K562 (cell line): ENCODE results near the gene GIMAP8. TPM values are rescaled to one million over a fixed set of nuclear protein-coding genes. Genes with fewer than 3 reads are reported as not detected.

Experiments
- ATAC-seq: fragments of 200-7000 bp; cut with Tn5 transposase; 3 replicates; pipeline ENCODE4 v1.9.1; 2020; ENCODE audit warnings: moderate library complexity
- BruUV-seq: library from RNA; stranded (reverse); fragments of 400-500 nt; replicated peaks from 2 replicates; lab custom pipeline; 2021; lab: Mats Ljungman, UMichigan
- CTCF ChIA-PET: fragments of 300-600 bp; formaldehyde crosslinking; extraction: SDS; loops from one replicate; lab custom pipeline; 2021; ENCODE audit warnings: low intra/inter-chr PET ratio; lab: Yijun Ruan, JAX
- POLR2A ChIA-PET: fragments of 300-600, 350-650 bp; sonication (Branson Sonifier 250); formaldehyde crosslinking; extraction: SDS; loops from one replicate; lab custom pipeline; 2021; ENCODE audit warnings: antibody characterized with exemption, inconsistent platforms; lab: Yijun Ruan, JAX
- DNase-seq, 4 experiments: peaks; one replicate each; pipeline versions ENCODE4 v3.0.0 to v3.0.0-alpha.2; 2011 to 2018; ENCODE audit warnings: low spot score in 3 of 4, mixed read lengths in 3 of 4; ENCODE audit errors: extremely low read depth in 1 of 4
- FAIRE-seq: peaks from 2 replicates; lab custom pipeline; 2011; peaks lifted over from hg19 to GRCh38; lab: Jason Lieb, UNC
- H2AFZ ChIP-seq: 2 replicates; pipeline ENCODE4 v1.6.0; 2011; ENCODE audit warnings: low read depth, low read length, control low read depth, inconsistent platforms
- H3K27ac ChIP-seq: fragments of 200-600 bp; 3 replicates; pipeline ENCODE4 v1.8.0; 2011; ENCODE audit warnings: low read depth, mild to moderate bottlenecking, control low read depth, inconsistent platforms, low read length, moderate library complexity, mixed read lengths; ENCODE audit errors: extremely low read depth
- H3K27me3 ChIP-seq, 2 experiments: fragments of 300-600 bp in 1 of 2; 2 replicates in 1 of 2; 3 replicates in 1 of 2; pipeline versions ENCODE4 v1.6.0 to v1.8.0; 2011; ENCODE audit warnings: inconsistent platforms in 2 of 2, low read length in 2 of 2, mild to moderate bottlenecking in 1 of 2, mixed read lengths in 1 of 2, moderate library complexity in 1 of 2; ENCODE audit not compliant: control insufficient read depth in 2 of 2, insufficient read depth in 2 of 2
- H3K36me3 ChIP-seq: fragments of 300-600 bp; 3 replicates; pipeline ENCODE4 v1.8.0; 2011; ENCODE audit warnings: mild to moderate bottlenecking, low read length, inconsistent platforms; ENCODE audit not compliant: control insufficient read depth, insufficient read depth
- H3K4me1 ChIP-seq, 2 experiments: fragments of 200-600 bp in 1 of 2; replicated peaks in 1 of 2; 2 replicates in 1 of 2; 3 replicates in 1 of 2; pipeline versions ENCODE4 v1.5.1 to v1.8.0; 2011; ENCODE audit warnings: inconsistent platforms in 2 of 2, low read length in 2 of 2, mild to moderate bottlenecking in 1 of 2, mixed read lengths in 1 of 2, moderate library complexity in 1 of 2; ENCODE audit not compliant: control insufficient read depth in 2 of 2, insufficient read depth in 2 of 2
- H3K4me2 ChIP-seq: 2 replicates; pipeline ENCODE4 v1.6.1; 2011; ENCODE audit warnings: low read length, control low read depth, inconsistent platforms, mixed read lengths; ENCODE audit not compliant: insufficient read depth
- H3K4me3 ChIP-seq: fragments of 200-600 bp; sonication (generic), shearing (Covaris generic); 2 replicates; pipeline ENCODE4 v1.5.1; 2016; ENCODE audit warnings: control low read depth, inconsistent platforms
- H3K79me2 ChIP-seq: fragments of 200-600 bp; 3 replicates; pipeline ENCODE4 v1.8.0; 2011; ENCODE audit warnings: low read length, inconsistent platforms; ENCODE audit not compliant: control insufficient read depth, insufficient read depth
- H3K9ac ChIP-seq, 2 experiments: 2 replicates each; pipeline versions ENCODE4 v1.6.0 to v1.6.1; 2011; ENCODE audit warnings: low read depth in 2 of 2, low read length in 2 of 2, control low read depth in 1 of 2, inconsistent platforms in 1 of 2, mild to moderate bottlenecking in 1 of 2, mixed read lengths in 1 of 2; ENCODE audit not compliant: insufficient read depth in 1 of 2
- H3K9me1 ChIP-seq: one replicate; pipeline ENCODE4 v1.6.0; 2011; ENCODE audit warnings: inconsistent platforms, mild to moderate bottlenecking, low read length, moderate library complexity; ENCODE audit not compliant: control insufficient read depth, insufficient read depth
- H3K9me3 ChIP-seq: replicated peaks from 2 replicates; pipeline ENCODE4 v1.5.1; 2011; ENCODE audit warnings: low read depth, low read length, inconsistent platforms; ENCODE audit not compliant: control insufficient read depth, insufficient read depth
- H4K20me1 ChIP-seq: replicated peaks from 2 replicates; pipeline ENCODE4 v1.6.1; 2011; ENCODE audit warnings: low read length, inconsistent platforms, mixed read lengths; ENCODE audit not compliant: control insufficient read depth, insufficient read depth
- HDAC1 ChIP-seq, 2 experiments: fragments of 450-650 bp; IDR thresholded peaks; 2 replicates each; pipeline ENCODE4 v1.6.1; 2016 to 2017; ENCODE audit warnings: inconsistent platforms in 1 of 2, mild to moderate bottlenecking in 1 of 2, moderate library complexity in 1 of 2
- RAD51 ChIP-seq: fragments of 450-650 bp; IDR thresholded peaks from 2 replicates; pipeline ENCODE4 v1.7.1; 2016; ENCODE audit warnings: low read depth, mild to moderate bottlenecking, borderline replicate concordance
- ZNF134 ChIP-seq: fragments of 250-450 bp; sonication (Bioruptor Pico); conservative IDR thresholded peaks from 2 replicates; pipeline ENCODE4 v1.4.0; 2020
- WGBS: fragments of 100-300 bp; shearing (Covaris generic); methylation state at CpG from one replicate; pipeline ENCODE4 v1.1.6; 2016; ENCODE audit warnings: low coverage, mixed read lengths; ENCODE audit not compliant: insufficient coverage; ENCODE audit errors: missing lambda C conversion rate; 5-methylcytosine and 5-hydroxymethylcytosine counted together
- in situ Hi-C: fragments of 300-500 bp; cut with MboI; formaldehyde crosslinking; loops from 4 replicates; pipeline ENCODE4 v1.15.0; 2018; ENCODE audit warnings: inconsistent platforms, mixed read lengths
- intact Hi-C: fragments of 100-400 bp; cut with micrococcal nuclease; formaldehyde crosslinking; loops from 2 replicates; pipeline ENCODE4 v1.14.2; 2022
- polyA plus RNA-seq, 8 experiments: library from polyadenylated mRNA; depleted of rRNA in 4 of 8; stranded (reverse) in 5 of 8; unstranded in 3 of 8; fragments of >200 nt; fragmentation: Nextera tagmentation in 2 of 8; fragmentation: Illumina TruSeq in 1 of 8; extraction: Ambion mirVana in 2 of 8; extraction: Trizol in 1 of 8; gene quantifications; 2 replicates each; pipeline versions ENCODE4 v1.2.1 to v1.2.3, GENCODE V29; 2011 to 2014; ENCODE audit warnings: inconsistent platforms in 1 of 8, missing spikeins in 1 of 8
- total RNA-seq, 7 experiments: library from RNA; depleted of rRNA in 6 of 7; stranded (reverse); fragments of >200 nt in 6 of 7; fragmentation: Illumina TruSeq in 2 of 7; extraction: Trizol in 2 of 7; gene quantifications; 2 replicates each; pipeline versions ENCODE4 v1.2.1 to v1.2.3, GENCODE V29; 2011 to 2021; ENCODE audit warnings: low replicate concordance in 1 of 7
- TF ChIP-seq, protein P1 (sequence below): fragments of 450-650 bp; formaldehyde crosslinking; IDR thresholded peaks from 2 replicates; pipeline ENCODE4 v1.4.0; 2020; ENCODE audit warnings: mild to moderate bottlenecking, mixed read lengths
- TF ChIP-seq, protein P2 (sequence below): fragments of 250-450 bp; sonication (Bioruptor Pico); IDR thresholded peaks from 2 replicates; pipeline ENCODE4 v1.9.0; 2021; ENCODE audit warnings: mild to moderate bottlenecking
- TF ChIP-seq, protein P3 (sequence below): fragments of 450-650 bp; IDR thresholded peaks from 2 replicates; pipeline ENCODE4 v1.6.1; 2017; ENCODE audit warnings: mild to moderate bottlenecking, moderate library complexity
- TF ChIP-seq, protein P4 (sequence below): sonication (generic); formaldehyde crosslinking; IDR thresholded peaks from 2 replicates; pipeline ENCODE4 v1.8.0; 2022; ENCODE audit warnings: missing genetic modification reagents, mild to moderate bottlenecking, borderline replicate concordance

GIMAP8 gene
- total and polyA plus RNA-seq, 9 of the 15 experiments (the other 6 are each of a cell fraction or from before 2014, with no cell fraction given): not detected

DNA sequence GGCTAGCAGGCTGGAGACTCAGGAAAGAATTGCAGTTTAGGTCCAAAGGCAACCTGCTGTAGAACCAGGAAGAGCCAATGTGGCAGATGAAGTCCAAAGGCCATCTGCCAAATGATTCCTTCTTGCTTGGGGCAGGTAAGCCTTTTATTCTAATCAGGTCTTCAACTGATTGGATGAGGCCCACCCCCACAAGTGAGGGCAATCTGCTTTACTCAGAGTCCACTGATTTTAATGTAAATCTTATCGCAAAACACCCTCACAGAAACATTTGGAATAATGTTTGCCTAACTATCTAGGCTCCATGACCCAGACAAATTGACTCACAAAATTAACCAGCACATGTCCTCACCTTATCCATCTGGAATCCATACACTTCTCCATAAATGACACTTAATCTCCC is 7.8 kb downstream of the GIMAP8 start:
- TF ChIP-seq ZNF134 (CRISPR knock-in tag): peak; percentile 93
- TF ChIP-seq, protein P1, sequence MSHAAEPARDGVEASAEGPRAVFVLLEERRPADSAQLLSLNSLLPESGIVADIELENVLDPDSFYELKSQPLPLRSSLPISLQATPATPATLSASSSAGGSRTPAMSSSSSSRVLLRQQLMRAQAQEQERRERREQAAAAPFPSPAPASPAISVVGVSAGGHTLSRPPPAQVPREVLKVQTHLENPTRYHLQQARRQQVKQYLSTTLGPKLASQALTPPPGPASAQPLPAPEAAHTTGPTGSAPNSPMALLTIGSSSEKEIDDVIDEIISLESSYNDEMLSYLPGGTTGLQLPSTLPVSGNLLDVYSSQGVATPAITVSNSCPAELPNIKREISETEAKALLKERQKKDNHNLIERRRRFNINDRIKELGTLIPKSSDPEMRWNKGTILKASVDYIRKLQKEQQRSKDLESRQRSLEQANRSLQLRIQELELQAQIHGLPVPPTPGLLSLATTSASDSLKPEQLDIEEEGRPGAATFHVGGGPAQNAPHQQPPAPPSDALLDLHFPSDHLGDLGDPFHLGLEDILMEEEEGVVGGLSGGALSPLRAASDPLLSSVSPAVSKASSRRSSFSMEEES (CRISPR knock-in tag): no peak
- H3K4me2 ChIP-seq: no peak overlapping the region
- H4K20me1 ChIP-seq: no peaks in the 10 kb centered on the region
- BruUV-seq: no TSS peak
- in situ Hi-C loops: no loop called here
- H3K4me3 ChIP-seq: no peak overlapping the region
- no peaks in the 10 kb centered on the region for H3K9me1 ChIP-seq
- FAIRE-seq (no peak), ATAC-seq (no peak), DNase-seq (no peak)
- H3K79me2 ChIP-seq: no peaks in the 10 kb centered on the region
- 0% methylated on average over 1 of the region's 1 CpG for WGBS
- CTCF ChIA-PET: no interaction called here
- no peak overlapping the region for H3K9ac ChIP-seq
- H3K27ac ChIP-seq: no peak overlapping the region
- no peaks in the 10 kb centered on the region for H3K36me3 ChIP-seq
- peaks cover 3 to 14% of the 10 kb centered on the region in 2 experiments; a peak in 4 of 5 replicates for H3K27me3 ChIP-seq
- no peaks in the 10 kb centered on the region for H3K4me1 ChIP-seq
- no peak overlapping the region for H2AFZ ChIP-seq
- H3K9me3 ChIP-seq: no peaks in the 10 kb centered on the region
- POLR2A ChIA-PET: no interaction called here
- intact Hi-C loops: no loop called here

DNA sequence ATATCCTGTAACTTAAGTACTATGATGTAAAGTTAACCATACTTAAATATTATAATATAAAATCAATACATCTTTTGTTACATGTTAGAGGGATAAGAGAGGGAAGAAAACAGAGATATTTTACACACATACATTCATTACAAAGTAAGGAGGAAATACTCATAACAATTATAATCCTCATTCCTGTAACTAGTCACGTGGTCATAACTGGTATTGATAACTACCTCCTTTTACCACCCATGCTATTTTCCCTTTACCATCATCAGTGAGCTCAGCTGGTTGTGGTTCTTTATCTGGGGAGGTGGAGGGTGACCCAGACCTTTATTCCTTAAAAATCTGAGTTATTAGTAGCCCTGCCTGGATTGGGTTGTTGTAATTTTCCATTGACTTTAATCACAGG is 8.3 kb downstream of the GIMAP8 start:
- peaks cover 0 to 11% of the 10 kb centered on the region in 2 experiments; a peak in 3 of 5 replicates for H3K27me3 ChIP-seq
- TF ChIP-seq, protein P1 (CRISPR knock-in tag): peak; percentile 82
- TF ChIP-seq, protein P2, sequence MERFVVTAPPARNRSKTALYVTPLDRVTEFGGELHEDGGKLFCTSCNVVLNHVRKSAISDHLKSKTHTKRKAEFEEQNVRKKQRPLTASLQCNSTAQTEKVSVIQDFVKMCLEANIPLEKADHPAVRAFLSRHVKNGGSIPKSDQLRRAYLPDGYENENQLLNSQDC (CRISPR knock-in tag): no peak
- TF ChIP-seq HDAC1 (IDR thresholded peaks at IDR 0.05): no peak
- TF ChIP-seq, protein P3, sequence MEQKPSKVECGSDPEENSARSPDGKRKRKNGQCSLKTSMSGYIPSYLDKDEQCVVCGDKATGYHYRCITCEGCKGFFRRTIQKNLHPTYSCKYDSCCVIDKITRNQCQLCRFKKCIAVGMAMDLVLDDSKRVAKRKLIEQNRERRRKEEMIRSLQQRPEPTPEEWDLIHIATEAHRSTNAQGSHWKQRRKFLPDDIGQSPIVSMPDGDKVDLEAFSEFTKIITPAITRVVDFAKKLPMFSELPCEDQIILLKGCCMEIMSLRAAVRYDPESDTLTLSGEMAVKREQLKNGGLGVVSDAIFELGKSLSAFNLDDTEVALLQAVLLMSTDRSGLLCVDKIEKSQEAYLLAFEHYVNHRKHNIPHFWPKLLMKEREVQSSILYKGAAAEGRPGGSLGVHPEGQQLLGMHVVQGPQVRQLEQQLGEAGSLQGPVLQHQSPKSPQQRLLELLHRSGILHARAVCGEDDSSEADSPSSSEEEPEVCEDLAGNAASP: no peak
- TF ChIP-seq RAD51: peak; percentile 58
- TF ChIP-seq, protein P4, sequence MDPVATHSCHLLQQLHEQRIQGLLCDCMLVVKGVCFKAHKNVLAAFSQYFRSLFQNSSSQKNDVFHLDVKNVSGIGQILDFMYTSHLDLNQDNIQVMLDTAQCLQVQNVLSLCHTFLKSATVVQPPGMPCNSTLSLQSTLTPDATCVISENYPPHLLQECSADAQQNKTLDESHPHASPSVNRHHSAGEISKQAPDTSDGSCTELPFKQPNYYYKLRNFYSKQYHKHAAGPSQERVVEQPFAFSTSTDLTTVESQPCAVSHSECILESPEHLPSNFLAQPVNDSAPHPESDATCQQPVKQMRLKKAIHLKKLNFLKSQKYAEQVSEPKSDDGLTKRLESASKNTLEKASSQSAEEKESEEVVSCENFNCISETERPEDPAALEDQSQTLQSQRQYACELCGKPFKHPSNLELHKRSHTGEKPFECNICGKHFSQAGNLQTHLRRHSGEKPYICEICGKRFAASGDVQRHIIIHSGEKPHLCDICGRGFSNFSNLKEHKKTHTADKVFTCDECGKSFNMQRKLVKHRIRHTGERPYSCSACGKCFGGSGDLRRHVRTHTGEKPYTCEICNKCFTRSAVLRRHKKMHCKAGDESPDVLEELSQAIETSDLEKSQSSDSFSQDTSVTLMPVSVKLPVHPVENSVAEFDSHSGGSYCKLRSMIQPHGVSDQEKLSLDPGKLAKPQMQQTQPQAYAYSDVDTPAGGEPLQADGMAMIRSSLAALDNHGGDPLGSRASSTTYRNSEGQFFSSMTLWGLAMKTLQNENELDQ: no peak
- in situ Hi-C loops: no loop called here
- no peak overlapping the region for H2AFZ ChIP-seq
- DNase-seq (no peak), FAIRE-seq (no peak), ATAC-seq (no peak)
- no peak overlapping the region for H3K9ac ChIP-seq
- no peaks in the 10 kb centered on the region for H3K36me3 ChIP-seq
- H3K9me3 ChIP-seq: no peaks in the 10 kb centered on the region
- BruUV-seq: no TSS peak
- H3K79me2 ChIP-seq: no peaks in the 10 kb centered on the region
- H3K9me1 ChIP-seq: no peaks in the 10 kb centered on the region
- no peak overlapping the region for H3K4me3 ChIP-seq
- H3K4me1 ChIP-seq: no peaks in the 10 kb centered on the region
- WGBS: 0% methylated on average over 1 of the region's 1 CpG
- no peak overlapping the region for H3K4me2 ChIP-seq
- intact Hi-C loops: no loop called here
- no peak overlapping the region for H3K27ac ChIP-seq
- ChIA-PET CTCF (no interaction called here), POLR2A (no interaction called here)
- no peaks in the 10 kb centered on the region for H4K20me1 ChIP-seq
